ENCODE measurements around the gene NACC1.
"Not testable (repeated sequence)": the region's sequence is repeated elsewhere in the genome, so short reads cannot be mapped to it uniquely, and the experiment has no call there.

The NACC1 gene

DNA sequence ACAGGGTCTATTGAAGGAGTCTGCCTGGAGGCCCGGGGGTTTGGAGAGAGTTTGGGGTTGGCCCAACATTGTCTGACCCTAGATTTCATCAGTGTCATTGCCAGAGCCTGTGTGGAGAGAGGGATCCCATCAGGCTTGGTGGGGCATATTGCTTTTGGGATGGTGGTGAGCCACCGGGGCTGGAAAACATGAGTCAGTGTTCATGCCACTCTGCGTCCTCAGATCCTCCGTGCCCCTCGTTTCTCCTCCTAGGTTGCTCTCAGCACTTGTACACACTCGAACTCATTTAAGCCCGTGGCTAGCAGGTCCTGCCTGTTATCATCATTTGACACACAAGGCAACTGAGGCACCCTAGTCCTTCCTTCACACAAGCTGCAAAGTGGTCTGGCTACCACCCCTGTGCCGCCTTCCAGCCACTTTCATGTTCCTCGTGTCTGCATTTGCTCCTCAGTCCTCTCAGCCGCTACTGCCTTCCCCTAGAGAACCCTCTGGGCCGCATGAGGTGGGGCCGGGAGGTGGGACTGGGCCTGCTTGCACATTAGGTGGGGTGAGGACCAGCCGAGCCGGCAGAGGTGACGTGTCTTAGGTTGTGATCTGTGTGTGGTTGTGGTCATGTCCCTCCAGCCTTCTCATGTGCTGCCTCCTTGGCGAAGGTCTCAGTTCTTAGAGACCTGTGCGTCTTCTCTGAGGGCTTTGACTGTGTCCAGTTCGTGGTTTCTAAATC lies 3.6 kb downstream of the NACC1 start:
- DNase-seq: no peak

DNA sequence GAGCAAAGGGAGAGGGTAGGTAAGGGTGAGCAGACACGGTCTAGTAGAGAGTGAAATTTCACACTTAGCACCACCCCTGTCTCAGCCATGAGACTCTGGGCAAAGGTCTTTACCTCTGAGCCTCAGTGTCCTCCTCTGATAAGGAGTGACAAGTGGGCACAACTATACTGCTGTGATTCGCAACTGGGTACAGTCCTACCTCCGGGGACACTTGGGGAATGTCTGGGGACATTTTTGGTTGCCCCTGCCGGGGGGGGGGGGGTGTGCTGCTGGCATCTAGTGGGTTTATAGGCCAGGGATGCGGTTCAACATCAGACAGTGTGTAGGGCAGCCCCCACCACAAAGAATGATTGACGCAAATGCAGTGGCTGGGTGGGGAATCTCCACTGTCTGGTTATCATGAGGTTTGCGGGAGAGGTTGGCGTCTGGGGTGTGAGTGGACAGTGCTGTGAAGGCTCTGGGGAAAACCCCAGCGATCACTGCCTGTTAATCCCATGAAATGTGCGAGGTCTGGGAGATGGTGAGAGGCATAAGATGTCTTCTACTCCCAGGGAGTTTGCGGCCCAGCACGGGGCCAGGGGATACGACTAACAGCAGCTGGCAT lies 4.3 kb downstream of the NACC1 start:
- no peak for DNase-seq

DNA sequence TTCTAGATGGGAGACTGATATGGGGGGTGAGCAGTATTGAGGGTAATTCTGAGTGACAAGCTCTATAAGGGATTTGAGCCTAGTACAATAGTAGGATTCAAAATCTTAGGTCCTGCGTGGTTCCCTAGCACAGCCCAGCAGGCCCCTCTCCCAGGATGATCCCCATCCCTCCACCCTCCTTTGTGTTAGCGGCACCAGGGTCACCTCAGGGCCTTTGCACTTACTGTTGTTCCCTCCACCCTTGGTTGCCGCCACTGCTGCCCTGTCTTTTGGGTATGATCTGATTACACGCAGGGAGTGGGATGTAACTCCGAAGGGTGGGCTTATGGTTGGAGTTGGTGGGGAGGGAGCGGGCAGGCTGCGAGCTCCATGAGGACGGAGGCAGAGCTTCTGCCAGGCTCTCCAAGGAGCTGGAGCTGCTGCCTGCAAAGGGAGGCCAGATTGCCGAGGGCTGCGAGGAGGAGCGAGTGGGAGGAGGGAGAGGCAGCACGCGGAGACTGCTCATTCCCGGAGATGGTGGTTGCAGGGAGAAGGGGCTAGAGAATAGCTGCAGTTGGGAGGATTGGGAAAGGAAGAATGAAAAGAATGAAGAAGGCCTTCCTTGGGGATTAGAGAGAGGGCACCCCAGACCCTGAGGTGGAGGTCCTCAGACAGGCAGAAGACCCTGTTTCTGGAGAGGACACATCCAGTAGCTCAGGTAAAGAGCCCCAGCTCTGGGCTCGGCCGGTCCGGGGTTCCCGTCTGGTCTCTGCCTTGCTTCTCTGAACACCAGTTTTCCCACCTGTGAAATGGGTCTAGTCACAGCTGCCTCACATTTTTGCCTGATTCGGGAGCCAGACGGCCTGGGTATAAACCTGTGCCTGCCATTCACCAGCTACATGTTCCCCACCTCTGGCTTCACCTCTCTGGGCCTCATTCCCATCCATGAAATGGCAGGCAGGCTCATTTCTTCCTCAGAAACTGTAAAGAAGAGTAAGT lies 5.2 kb downstream of the NACC1 start:
- DNase-seq: no peak

DNA sequence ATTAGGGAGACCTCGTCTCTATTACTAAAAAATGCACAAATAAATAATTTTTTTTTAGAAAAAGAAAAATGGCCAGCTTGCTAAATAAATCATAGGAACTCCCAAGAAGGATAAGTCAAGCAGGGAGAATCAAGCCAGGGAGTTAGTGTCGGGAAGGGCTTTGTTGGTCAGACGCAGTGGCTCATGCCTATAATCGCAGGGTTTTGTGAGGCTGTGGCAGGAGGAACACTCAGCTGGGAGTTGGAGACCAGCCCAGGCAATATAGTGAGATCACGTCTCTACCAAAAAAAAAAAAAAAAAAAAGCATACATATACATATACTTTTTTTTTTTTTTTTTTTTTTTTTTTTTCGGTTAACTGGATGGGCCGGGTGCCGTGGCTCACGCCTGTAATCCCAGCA lies 9.0 kb downstream of the NACC1 start:
- no peak for DNase-seq

DNA sequence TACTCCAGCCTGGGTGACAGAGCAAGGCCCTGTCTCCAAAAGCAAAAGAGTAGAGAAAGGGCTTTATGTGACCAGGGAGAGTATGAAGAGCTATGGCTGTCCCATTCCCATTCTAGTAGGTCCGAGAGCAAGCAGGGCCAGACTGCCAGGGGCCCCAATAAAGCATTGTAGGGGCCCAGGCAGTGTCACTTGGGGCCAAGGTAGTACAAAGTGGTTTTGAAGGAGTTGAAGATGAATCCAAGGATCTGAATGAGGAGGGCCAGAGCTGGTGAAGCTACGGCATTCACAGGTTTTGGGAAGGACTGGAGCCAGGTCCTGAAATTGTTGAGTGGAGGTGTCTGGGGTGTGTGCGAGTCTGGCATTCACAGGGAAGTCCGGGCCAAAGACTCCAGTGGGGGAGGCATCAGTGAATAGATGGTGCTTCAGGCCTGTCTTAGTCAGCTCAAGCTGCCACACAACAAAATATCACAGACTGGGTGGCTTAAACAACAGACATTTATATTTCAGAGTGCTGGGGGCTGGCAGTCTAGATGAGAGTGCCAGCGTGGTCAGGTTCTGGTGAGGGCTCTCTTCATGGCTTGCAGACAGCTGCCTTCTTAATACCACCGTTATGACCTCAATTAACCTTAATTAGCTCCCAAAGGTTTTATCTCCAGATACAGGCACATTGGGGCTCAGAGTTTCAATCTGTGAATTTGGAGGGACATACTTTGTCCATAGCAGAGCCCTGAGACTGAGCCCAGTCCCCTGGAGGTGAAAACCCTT lies 9.9 kb downstream of the NACC1 start:
- no peak for DNase-seq

DNA sequence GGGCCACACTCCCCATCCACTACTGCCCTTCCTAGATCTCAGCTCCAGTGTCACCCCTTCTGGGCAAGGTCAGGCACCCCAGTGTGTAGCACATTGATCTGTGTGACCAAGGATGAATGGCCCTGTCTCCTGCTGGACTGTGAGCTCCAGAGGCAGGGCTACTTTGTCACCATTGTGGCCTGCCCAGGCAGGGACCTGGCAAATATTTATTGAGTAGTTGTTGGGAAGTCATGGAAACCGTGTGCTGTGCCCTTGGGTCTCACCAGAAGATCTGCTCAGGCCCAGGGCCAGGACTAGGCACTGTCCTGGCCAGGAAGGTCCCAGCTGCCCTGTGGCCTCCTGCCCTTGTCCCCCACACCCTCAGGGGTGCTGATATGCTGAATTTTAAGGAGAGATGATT lies 10.5 kb downstream of the NACC1 start:
- DNase-seq: no peak

DNA sequence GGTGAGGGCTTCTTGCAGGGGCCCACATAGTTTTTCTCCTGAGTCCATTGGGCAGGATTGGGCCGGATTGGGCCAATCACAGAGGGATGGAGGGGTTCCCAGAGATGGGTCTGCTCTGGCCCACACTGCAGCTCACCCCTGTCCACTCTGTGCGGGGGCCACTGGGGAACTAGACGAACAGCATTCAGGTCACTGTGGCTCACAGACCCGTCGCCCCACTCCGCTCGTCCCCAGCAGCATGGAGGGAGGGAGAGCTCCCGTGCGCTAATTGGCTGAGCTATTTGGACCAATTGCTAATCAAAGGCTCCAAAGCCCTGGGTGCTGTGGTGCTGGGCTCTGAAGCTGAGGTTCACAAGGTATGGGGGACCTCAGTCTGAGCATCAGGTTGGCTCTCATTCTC lies 11.3 kb downstream of the NACC1 start:
- no peak for DNase-seq

DNA sequence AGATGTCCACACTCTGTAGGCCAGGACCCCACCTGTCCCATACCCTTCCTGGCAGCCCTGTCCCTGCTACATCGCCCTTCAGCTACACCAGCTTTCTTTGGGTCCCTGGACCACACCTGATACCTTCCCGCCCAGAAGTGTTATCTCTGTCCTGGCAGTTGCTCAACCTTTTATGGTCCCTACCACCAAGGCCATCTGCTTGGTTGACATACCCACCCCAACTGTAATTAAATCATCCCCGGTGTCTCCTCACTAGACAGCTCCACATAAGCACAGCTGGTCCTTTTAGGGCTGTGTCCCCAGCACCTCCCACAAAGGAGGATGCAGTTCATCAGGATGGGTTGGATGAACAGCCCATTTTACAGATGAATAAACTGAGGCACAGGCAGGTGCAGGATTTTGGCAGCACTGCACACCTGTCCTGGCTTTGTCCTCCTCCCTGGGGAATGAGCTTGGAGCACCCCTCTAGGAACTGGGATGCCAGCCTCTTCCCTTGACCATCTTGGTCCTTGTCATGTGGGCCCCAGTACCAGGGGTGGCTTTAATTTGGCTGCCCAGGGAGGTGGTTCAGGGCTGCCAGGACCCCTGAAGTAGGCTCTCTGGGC lies 12.9 kb downstream of the NACC1 start:
- DNase-seq: no peak

DNA sequence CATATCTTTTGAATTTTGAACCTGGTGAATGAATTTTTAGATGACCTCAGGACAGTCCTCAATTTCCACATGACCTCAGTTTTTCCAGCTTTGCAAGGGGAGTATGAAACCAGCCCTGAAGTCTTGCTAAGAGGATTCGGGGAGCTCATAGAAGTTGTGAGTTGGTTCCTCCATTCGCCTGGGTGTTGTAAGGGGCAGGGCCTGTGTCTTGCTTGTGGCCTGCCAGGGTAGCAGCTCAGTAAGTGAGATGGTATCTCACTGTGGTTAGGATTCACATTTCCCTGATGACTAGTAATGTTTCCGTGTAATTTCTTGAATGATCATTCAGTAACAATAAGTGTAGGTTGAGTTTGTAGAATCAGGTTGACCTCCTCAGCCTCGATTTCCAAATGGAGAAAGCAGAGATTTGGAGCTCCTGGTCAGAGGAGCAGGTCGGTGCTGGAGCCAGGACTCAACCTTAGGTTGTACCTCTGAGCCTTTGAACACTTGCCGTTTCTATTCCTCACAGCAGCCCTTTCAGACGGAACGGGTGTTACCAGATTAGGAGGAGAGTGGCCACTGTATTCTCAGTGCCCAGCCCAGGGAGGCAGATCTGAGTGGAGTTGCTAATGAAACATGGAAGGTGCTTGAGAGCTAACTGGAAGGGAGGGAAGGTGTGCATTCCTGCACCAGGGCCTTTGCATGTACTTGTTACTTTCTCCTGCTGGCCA lies 14.6 kb downstream of the NACC1 start:
- DNase-seq: no peak

DNA sequence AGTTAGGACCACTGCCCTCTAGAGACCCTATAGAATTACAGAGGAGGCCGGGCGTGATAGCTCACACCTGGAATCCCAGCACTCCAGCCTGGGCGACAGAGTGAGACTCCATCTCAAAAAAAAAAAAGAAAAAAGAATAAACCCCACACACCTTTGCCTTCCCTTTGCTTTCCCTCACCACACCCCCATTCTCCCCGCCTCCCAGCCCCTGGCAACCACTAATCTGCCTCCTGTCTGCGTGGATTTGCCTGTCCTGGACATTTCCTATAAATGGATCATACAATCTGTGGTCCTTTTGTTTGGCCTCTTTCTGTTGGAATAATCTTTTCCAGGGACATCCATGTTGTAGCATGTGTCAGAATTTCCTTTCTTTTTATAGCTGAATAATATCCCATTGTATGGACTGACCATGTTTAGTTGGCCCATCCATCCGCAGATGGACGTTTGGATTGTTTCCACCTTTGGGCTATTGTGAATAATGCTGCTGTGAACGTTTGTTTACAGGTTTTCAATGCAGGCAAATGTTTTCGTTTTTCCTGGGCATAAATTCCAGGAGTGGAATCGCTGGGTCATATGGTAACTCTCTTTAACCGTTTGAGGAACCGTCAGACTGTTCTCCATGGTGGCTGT lies 15.3 kb downstream of the NACC1 start:
- DNase-seq: no peak

DNA sequence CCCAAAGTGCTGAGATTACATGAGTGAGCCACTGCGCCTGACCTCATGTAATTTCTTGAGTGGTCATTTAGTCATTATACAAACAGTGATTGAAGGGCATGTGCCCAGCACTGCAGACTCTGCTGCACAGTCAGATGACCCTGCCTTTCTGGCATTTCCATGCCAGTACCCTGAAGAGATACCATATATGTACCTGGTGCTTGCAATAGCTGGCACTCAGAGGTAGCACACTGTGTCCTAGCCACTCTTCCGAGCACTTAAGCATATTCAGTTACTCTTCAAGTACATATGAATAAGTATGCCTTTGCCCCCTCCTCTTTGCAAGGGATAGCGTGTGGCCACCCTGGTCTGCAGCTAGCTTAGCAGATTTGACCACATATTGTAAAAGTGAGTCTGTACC lies 16.6 kb downstream of the NACC1 start:
- no peak for DNase-seq

DNA sequence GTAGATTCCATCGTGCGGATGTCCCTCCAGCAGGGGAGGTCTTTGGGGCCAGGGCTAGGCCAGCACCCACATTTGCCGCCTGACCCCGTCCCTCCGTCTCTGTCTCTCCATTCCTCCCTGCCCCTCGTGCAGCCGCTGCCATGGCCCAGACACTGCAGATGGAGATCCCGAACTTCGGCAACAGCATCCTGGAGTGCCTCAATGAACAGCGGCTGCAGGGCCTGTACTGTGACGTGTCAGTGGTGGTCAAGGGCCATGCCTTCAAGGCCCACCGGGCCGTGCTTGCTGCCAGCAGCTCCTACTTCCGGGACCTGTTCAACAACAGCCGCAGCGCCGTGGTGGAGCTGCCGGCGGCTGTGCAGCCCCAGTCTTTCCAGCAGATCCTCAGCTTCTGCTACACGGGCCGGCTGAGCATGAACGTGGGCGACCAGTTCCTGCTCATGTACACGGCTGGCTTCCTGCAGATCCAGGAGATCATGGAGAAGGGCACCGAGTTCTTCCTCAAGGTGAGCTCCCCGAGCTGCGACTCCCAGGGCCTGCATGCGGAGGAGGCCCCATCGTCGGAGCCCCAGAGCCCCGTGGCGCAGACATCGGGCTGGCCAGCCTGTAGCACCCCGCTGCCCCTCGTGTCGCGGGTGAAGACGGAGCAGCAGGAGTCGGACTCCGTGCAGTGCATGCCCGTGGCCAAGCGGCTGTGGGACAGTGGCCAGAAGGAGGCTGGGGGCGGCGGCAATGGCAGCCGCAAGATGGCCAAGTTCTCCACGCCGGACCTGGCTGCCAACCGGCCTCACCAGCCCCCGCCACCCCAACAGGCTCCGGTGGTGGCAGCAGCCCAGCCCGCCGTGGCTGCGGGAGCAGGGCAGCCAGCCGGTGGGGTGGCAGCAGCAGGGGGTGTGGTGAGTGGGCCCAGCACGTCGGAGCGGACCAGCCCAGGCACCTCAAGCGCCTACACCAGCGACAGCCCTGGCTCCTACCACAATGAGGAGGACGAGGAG lies 17.3 kb downstream of the NACC1 start:
- no peak for DNase-seq

DNA sequence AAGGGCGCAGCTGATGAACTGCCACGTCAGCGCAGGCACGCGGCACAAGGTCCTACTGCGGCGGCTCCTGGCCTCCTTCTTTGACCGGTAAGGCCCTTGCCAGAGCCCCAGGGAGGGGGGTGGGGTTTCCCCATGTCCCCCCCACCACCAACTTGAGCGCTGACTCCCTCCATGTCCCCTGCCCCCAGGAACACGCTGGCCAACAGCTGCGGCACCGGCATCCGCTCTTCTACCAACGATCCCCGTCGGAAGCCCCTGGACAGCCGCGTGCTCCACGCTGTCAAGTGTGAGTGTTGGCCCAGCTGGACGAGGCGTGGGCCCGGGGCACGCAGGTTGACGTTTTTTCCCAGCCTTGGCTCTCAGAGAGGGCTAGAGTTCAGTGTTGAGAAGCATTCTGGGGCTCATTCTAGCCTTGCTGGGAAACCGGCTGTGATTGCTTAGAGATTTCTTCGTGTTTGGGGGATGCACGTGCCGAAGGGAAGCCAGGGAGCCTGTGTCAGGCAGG lies 19.3 kb downstream of the NACC1 start:
- DNase-seq: no peak

DNA sequence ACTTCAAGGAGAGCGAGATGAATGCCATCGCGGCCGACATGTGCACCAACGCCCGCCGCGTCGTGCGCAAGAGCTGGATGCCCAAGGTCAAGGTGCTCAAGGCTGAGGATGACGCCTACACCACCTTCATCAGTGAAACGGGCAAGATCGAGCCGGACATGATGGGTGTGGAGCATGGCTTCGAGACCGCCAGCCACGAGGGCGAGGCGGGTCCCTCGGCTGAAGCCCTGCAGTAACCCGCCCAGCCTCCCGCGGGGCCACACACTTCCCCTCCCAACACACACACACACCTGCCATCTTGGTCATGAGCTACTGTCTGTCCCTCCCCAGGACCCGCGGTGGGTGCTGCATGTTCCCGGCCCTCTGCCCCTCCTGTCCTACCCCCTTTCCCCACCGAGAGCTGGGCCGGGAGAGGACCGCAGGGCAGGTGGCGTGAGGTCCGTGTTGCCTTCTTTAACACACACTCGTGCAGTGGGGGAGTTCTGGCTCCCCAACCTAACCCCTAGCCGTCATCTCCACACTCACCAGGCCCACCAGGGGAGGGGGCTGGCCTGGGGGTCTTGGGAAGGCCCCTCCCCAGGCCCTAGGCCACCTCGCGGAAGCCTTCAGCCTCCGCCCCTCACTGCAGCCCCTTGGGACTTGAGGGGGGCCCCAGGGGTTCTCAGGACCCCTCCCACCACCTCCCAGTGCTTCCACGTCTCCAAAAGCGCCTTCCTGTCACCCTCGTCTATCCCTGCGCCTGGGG lies 20.3 kb downstream of the NACC1 start:
- DNase-seq: no peak

DNA sequence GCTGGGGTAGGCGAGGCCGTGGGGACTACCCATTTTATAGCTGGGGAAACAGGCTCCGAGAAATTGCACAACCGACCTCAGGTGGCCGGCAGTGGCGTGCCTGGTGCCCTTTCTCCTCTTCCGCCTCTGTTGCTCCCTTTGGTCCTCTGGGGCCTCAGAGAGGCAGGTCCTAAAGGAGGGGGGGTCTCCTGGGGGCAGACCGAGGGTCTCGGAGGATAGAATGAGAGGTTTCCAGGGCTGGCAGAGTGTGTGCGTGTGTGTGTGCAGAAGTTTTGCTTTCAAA lies 20.8 kb downstream of the NACC1 start:
- DNase-seq: no peak

DNA sequence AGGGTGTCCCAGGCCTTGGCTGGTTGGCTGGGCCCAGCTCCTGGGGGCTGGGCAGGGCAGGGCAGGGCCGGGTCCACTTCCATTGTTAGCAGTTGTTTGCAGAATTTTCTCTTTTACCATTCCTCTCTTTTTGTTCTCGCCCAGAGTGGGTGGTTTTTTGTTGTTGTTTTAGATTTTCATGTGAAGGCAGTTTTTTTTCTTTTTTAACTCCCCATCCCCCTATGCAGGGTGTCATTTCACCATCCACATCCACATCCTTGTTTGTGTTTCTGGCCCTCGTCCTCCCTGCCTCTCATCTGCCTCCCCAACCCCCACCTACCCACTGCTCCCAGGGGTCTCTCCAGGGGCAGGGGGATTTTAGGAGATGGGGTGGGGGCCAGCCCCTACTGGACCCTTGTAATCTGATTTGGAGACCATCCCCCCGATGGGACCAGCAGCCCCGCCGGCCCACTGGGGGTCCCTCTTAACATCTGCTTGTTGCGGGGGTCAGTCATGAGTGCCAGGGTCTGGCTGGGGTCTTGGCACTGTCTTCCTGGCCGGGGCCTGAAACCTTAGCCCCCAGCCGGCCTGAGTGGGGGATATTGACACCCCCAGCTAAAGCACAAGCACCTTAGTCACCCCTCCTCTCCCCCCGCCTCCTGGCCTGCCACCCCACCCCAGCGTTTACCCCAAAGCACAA lies 21.7 kb downstream of the NACC1 start:
- DNase-seq: no peak

DNA sequence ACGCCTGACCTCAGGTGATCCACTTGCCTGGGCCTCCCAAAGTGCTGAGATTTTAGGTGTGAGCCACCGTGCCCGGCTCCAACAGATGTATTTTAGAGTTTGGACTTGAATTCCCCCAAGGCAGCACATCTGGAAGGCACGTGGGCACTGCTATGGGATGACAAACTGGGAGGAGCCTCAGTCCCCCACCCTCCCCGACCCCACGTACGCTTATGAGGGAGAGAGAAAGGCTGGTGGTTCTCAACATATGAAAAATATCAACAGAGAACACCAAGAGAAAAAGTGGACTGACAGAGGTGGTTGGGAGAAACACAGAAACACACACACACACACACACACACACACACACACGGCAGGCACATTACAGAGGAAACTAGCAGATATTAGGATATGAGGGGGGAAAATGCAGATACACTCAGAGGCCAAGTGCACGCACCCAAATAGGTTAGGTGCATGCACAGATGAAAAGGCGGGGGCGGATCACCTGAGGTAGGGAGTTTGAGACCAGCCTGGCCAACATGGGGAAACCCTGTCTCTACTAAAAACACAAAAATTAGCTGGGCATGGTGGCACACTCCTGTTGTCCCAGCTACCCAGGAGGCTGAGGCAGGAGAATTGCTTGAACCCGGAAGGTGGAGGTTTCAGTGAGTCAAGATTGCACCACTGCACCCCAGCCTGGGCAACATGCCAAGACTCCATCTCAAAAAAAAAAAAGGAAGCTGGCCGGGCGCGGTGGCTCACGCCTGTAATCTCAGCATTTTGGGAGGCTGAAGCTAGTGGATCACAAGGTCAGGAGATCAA lies 28.9 kb downstream of the NACC1 start:
- no peak for DNase-seq

DNA sequence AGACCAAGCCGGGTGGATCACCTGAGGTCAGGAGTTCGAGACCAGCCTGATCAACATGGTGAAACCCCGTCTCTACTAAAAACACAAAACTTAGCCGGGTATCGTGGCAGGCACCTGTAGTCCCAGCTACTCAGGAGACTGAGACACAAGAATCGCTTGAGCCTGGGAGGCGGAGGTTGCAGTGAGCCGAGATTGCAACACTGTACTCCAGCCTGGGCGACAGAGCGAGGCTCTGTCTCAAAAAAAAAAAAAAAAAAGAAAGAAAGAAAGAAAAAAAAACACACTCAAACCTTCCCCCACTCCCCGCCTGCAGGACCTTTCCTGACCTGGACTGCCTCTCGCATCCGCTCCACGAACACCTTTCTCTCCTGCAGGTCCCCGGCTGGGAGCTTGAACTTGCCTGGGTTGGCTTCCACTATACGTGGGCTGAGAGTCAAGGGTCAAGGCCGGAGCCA lies 31.1 kb downstream of the NACC1 start:
- DNase-seq: not testable (repeated sequence)

Data from NCI-H2107 (cell line).